Activated T-helper 17 cell treated with anti-CD3 and anti-CD28 coated beads, Interleukin-2, amount 50 U/mL, for 72 hours (primary cell): ENCODE measurements around the gene HDAC2. TPM values are rescaled to one million over a fixed set of nuclear protein-coding genes. Genes with fewer than 3 reads are reported as not detected.

ENCODE experiments used
- total RNA-seq, 2 donors: library from RNA; stranded (reverse); gene quantifications; one replicate each; pipeline ENCODE4 v1.2.3, GENCODE V29; 2022

Gene HDAC2
- total RNA-seq, 2 donors from 2014 or later: 53.9 to 95.7 TPM

Other genes starting within 250 kb of the HDAC2 start
- gene MARCKS, start 113.8 kb downstream of the HDAC2 start, total RNA-seq: under 1 TPM; 0.17 to 0.40 TPM